GM10248 (cell line): ENCODE measurements around the gene FKBP11.

Source experiments
- CTCF ChIA-PET: fragments of 300-600 bp; sonication (Branson Sonifier 250); formaldehyde crosslinking; extraction: SDS; loops from one replicate; lab custom pipeline; 2021; ENCODE audit warnings: antibody characterized with exemption; lab: Yijun Ruan, JAX
- POLR2A ChIA-PET: fragments of 350-650 bp; sonication (Branson Sonifier 250); formaldehyde crosslinking; extraction: SDS; loops from one replicate; lab custom pipeline; 2020; ENCODE audit warnings: antibody characterized with exemption; lab: Yijun Ruan, JAX
- DNase-seq: peaks from one replicate; pipeline ENCODE4 v3.0.0; 2012; ENCODE audit errors: extremely low spot score
- TF ChIP-seq, protein P1 (sequence below): IDR thresholded peaks from 2 replicates; pipeline ENCODE4 v1.5.1; 2012; ENCODE audit warnings: mild to moderate bottlenecking, low read depth; ENCODE audit errors: extremely low read depth, missing control alignments, control extremely low read depth

Gene FKBP11

GRCh38 chr12:48957141-48958048 is 32.1 kb upstream of the FKBP11 start, which contains the start of gene ARF3:
Gene ARF3 (minus strand): TSS chr12:48957487. CDS start chr12:48941095, 16,392 bp downstream.
- DNase-seq = peak; percentile 97
- TF ChIP-seq, protein P1, sequence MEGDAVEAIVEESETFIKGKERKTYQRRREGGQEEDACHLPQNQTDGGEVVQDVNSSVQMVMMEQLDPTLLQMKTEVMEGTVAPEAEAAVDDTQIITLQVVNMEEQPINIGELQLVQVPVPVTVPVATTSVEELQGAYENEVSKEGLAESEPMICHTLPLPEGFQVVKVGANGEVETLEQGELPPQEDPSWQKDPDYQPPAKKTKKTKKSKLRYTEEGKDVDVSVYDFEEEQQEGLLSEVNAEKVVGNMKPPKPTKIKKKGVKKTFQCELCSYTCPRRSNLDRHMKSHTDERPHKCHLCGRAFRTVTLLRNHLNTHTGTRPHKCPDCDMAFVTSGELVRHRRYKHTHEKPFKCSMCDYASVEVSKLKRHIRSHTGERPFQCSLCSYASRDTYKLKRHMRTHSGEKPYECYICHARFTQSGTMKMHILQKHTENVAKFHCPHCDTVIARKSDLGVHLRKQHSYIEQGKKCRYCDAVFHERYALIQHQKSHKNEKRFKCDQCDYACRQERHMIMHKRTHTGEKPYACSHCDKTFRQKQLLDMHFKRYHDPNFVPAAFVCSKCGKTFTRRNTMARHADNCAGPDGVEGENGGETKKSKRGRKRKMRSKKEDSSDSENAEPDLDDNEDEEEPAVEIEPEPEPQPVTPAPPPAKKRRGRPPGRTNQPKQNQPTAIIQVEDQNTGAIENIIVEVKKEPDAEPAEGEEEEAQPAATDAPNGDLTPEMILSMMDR = no peak
- ChIA-PET POLR2A (interaction anchor here (0.6 to 1.1 kb wide), 4 partner anchors 11 to 1143 kb away, joined by 3 to 4 read pairs (median 3); no protein-coding TSS in a partner anchor), CTCF (interaction anchor here (0.7 to 8.0 kb wide), 16 partner anchors 10 to 143 kb away, joined by 3 to 58 read pairs (median 6); partner anchors contain the start of genes DDX23 and WNT1)

- TF ChIP-seq, protein P1 = peak; percentile 8
- ChIA-PET POLR2A (interaction anchor here (0.6 to 1.1 kb wide), 3 partner anchors 83 to 1142 kb away, joined by 3 to 4 read pairs (median 4); no protein-coding TSS in a partner anchor), CTCF (interaction anchor here (0.8 to 8.0 kb wide), 17 partner anchors 11 to 104 kb away, joined by 3 to 58 read pairs (median 5); partner anchors contain the start of genes DDX23 and WNT1)
- peak; percentile 59 for DNase-seq
Observed at GRCh38 chr12:48956279-48957140, 31.2 kb upstream of the FKBP11 start.

DNA sequence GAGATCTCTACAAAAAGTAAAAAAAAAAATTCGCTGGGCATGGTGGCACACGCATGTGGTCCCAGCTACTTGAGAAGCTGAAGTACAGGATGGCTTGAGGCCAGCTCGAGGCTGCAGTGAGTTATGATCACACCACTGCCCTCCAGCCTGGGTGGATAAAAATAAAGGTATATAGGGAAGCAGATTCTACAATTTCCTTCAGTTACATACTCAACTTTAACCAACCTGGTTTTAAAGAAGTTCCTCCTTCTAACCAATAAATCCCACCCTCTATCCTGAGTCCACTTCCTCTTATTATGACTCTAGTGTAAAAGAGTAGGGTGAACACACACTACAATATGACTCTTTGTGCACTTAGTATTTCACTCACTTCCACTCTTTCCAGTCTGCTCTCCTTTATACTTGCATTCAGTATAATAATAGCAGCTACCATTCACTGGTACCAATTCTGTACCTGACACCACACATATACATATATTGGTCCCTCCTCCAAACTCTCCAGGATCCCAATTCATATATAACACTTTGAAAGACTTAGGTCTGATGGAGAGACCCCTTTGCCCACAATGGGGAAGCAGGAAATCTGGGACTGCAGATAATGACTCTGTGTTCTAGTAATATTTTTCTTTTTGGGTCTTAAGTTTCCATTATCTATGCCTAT is 29.7 kb upstream of the FKBP11 start:
- no peak for DNase-seq
- POLR2A ChIA-PET = interaction anchor here (0.5 kb wide), 1 partner anchor 24 kb away, joined by 5 read pairs; no protein-coding TSS in a partner anchor
- CTCF ChIA-PET = interaction anchor here (0.9 to 8.0 kb wide), 10 partner anchors 11 to 43 kb away, joined by 3 to 59 read pairs (median 6); partner anchors contain the start of genes FKBP11 and WNT1
- TF ChIP-seq, protein P1 = no peak

DNA sequence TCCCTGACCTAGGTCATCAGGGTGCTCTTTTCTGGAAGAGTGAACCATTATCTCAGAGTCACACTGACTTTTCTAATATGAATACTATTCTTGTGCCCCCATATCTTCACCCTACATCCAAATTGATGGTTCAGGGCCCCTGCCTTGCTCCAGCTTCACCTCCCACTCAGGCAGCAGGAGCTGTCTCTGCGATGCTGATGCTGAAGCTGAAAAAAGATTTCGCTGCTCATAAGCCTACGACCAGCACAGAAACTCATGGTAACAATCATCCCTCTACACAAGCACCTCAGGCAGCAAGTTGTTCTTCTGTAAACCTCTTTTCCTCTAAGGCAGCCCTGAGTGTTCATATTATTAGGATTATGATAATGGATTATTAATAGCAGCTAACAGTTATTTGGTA is 28.8 kb upstream of the FKBP11 start:
- no peak for DNase-seq
- ChIA-PET CTCF (interaction anchor here (1.8 to 8.0 kb wide), 6 partner anchors 10 to 51 kb away, joined by 7 to 59 read pairs (median 19); partner anchors contain the start of genes FKBP11 and WNT1), POLR2A (interaction anchor here (0.5 kb wide), 1 partner anchor 16 kb away, joined by 4 read pairs; no protein-coding TSS in a partner anchor)
- TF ChIP-seq, protein P1 = no peak

GRCh38 chr12:48952691-48953090 is 27.4 kb upstream of the FKBP11 start:
- no peak for DNase-seq
- TF ChIP-seq, protein P1 = no peak
- ChIA-PET CTCF (interaction anchor here (0.8 to 8.0 kb wide), 12 partner anchors 9 to 138 kb away, joined by 3 to 59 read pairs (median 6); partner anchors contain the start of genes FKBP11 and WNT1), POLR2A (no interaction called here)
